Mesodermal cell (in vitro differentiated cells): ENCODE results near the gene LFNG.
A peak's percentile ranks its signal among the peaks of the same experiment; 100 is the strongest.

ENCODE experiments used
- H3K27ac ChIP-seq: 2 replicates; pipeline ENCODE4 v1.7.0; 2013; ENCODE audit warnings: mild to moderate bottlenecking, low read depth, low read length, moderate library complexity; ENCODE audit not compliant: severe bottlenecking
- H3K36me3 ChIP-seq: 2 replicates; pipeline ENCODE4 v1.7.1; 2013; ENCODE audit warnings: mild to moderate bottlenecking, low read length, moderate library complexity; ENCODE audit not compliant: control insufficient read depth, insufficient read depth
- H3K4me1 ChIP-seq: one replicate; pipeline ENCODE4 v1.7.1; 2013; ENCODE audit warnings: mild to moderate bottlenecking, low read length; ENCODE audit not compliant: insufficient read depth, control insufficient read depth, poor library complexity, severe bottlenecking
- H3K4me3 ChIP-seq: 2 replicates; pipeline ENCODE4 v1.7.0; 2013; ENCODE audit warnings: low read length, control low read depth, mild to moderate bottlenecking; ENCODE audit not compliant: insufficient read depth, poor library complexity, severe bottlenecking; ENCODE audit errors: extremely low read depth
- H3K9me3 ChIP-seq: 2 replicates; pipeline ENCODE4 v1.7.1; 2013; ENCODE audit warnings: mild to moderate bottlenecking, low read length, moderate library complexity; ENCODE audit not compliant: control insufficient read depth
- WGBS, 2 experiments: methylation state at CpG; one replicate each; pipeline ENCODE4 v1.1.5; 2013; ENCODE audit warnings: missing lambda C conversion rate in 2 of 2; ENCODE audit not compliant: insufficient coverage in 2 of 2; 5-methylcytosine and 5-hydroxymethylcytosine counted together

Gene LFNG

DNA sequence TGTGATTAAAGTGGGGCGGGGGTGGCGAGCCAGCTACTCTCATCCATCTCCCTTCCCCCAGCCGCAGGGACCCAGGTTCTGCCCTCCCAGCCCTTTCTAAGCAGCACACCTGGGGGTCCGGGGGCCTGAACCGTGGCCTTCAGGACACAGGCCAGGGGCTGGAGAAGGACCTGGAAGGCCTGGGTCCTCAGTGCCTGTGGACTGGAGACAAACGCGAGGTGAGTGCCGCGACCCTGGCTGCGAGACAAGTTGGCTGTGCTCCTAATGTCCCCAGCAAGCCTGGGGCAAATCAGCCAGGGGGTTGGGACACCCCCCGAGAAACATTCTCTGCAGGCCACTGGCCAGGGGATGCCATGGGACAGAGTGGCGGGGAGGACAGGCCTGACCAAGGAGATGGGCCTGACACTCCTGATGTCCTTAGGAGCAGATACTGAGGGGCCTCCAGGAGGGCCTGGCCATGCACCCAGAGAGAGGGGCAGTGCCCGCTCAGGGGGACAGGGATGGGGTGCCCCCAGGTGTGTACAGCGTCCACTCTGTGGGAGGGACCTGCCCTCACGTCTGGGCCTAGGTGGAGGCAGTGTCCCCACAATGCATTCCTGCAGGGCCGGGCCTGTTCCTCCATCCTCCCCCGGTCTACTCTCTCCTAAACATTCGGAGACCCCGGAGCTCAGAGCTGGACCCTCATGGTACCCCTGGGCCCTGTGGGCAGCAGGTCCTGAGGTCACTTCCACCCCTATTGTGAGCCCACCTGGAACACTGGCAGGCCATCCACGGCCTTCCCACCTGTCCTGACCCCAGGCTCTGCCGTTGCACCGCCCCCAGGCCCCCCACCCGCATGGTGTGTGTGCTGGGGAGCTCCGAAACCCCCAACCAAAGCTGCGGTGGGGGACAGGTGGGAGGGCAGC is 22.7 kb downstream of the LFNG start:
- Histone ChIP-seq H3K9me3 (no peaks in the 10 kb centered on the region), H3K27ac (no peak overlapping the region), H3K4me3 (no peak overlapping the region), H3K4me1 (no peaks in the 10 kb centered on the region), H3K36me3 (peaks cover 65% of the 10 kb centered on the region)
- 94 to 95% methylated on average over 18 to 19 of the region's 25 CpGs for WGBS, 2 experiments

DNA sequence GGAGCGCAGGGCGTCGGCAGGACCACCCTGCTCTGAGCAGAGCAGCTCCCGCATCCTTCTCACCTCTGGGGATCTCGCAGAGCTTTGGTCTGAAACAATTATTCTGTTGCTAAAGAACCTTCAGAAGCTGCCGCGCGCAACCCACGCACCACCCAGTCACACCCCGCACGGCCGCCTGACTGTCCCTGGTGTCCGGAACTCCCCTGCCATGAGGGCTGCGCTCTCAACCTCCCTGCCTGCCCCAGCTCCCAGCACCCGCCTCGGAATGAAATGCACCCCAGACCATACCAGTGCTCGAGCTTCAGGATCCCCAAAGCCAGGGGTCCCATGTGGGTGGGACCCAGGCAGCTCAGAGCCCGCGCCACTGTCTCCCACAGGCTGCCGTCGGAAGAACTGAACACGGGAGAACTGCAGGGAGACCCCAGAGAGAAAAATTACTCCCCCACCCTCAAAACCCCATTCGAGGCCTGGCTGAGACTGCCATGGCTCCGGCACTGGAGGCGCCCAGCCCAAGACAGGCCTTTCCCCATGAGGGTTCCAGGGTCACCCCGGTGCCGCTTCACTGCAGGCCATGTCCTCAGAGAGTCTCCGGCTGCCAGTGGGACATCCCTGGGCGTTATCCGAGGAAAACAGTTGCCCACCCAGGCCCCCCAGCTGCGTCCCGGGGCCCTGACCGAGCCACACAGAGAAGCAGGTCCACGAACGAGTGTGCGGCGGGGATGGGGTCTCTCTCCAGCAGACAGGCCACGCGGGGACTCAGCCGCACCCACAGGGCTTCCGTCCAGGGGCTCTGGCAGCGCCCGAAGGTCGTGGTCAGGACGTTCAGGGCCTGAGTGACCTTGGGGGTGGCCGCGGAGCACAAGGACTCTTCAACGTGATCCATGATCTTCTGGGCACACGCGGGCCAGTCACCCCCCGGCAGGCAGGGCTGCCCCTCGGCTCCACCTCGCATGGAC is 23.6 kb downstream of the LFNG start:
- peaks cover 69% of the 10 kb centered on the region for H3K36me3 ChIP-seq
- H3K27ac ChIP-seq, result no peak overlapping the region
- no peaks in the 10 kb centered on the region for H3K9me3 ChIP-seq
- H3K4me1 ChIP-seq, result no peaks in the 10 kb centered on the region
- no peak overlapping the region for H3K4me3 ChIP-seq
- 95 to 97% methylated on average over 48 to 49 of the region's 53 CpGs for WGBS, 2 experiments

DNA sequence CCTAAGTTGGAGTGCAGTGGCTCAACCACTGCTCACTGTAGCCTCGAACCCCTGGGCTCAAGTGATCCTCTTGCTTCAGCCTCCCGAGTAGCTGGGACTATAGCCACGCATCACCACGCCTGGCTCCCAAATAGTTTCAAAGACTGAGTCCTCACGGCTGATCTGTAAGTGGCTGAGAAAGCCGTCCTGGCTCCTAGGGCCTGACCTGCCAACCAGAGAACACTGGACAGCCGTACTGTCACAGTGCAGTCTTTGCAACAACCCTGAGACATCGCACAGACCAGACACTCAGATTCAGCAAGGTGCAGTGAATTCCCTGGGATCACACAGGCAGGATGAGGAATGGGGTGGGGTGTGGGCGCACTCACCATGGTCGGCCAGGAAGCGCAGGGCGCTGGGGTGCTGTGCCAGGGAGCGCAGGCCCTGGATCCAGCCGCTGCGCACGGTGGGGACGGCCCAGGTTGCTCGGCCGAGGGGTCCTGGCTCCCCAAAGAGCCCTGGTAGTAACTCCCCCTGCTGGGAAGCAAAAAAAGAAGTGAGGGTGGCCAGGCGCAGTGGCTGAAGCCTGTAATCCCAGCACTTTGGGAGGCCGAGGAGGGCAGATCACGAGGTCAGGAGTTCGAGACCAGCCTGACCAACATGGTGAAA is 25.1 kb downstream of the LFNG start:
- 97% methylated on average over 18 to 20 of the region's 23 CpGs for WGBS, 2 experiments
- Histone ChIP-seq H3K4me3 (no peak overlapping the region), H3K27ac (no peak overlapping the region), H3K9me3 (no peaks in the 10 kb centered on the region), H3K4me1 (no peaks in the 10 kb centered on the region), H3K36me3 (peaks cover 63% of the 10 kb centered on the region)

DNA sequence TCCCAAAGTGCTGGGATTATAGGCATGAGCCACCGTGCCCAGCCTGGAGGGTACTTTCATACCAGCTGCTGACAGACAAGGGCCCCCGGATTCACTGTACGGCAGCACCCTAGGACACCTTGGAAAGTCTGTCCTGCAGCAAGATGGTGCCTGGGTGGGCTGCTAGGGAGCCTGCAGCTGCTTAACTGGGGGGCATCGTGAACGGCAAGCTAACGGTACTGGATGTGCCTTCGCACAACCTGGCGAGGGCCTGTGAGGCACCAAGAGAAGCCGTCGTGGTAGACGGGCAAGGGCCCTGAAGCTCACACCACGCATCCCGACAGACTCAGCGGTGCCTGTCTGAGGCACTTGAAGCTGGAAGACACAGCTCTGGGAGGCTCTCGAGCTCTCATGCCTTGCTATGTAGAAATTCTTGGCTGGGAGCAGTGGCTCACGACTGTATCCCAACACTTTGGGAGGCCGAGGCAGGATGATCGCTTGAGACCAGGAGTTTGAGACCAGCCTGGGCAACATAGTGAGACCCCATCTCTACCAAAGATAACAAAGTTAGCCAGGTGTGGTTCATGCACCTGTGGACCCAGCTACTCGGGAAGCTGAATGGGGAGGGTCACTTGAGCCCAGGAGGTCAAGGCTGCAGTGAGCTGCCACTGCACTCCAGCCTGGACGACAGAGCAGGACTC is 26.3 kb downstream of the LFNG start:
- H3K9me3 ChIP-seq, result no peaks in the 10 kb centered on the region
- H3K4me1 ChIP-seq, result no peaks in the 10 kb centered on the region
- WGBS, 2 experiments, result 96 to 97% methylated on average over 19 of the region's 20 CpGs
- H3K4me3 ChIP-seq, result no peak overlapping the region
- H3K27ac ChIP-seq, result no peak overlapping the region
- peaks cover 57% of the 10 kb centered on the region for H3K36me3 ChIP-seq

DNA sequence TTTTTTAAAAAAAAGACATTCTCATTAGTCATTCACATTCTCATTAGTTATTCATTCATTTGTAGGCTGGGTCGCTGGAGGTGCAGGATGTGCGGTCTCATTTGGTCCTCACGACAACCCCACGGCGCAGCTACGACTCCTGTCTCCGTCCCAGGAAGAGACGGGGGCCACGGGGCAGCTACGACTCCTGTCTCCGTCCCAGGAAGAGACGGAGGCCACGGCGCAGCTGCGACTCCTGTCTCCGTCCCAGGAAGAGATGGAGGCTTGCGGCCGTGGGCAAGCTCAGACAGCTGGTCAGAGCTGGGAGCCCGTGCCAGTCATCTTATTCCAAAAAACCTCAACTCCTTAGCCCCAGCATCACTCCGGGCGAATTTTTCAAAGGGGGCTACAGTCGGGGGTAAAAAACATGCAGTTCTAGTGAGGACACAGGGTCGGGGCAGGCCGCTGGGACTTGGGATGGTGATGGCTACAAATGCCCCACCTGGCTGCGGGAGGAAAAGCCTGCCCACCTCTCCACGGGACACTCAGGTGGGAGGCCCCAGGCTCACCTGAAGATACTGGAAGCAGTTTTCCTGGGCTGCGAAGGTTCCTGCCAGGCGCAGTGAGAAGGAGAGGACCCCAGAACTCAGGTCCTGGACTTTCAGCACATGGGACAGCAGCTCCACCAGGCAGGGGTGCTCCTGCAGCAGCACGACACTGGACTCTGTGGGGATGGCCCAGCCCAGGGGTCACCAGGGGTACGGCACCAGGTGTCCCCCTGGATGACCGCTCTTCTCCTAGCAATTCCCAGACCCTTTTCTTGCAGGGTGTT is 27.4 kb downstream of the LFNG start:
- Histone ChIP-seq H3K36me3 (peaks cover 56% of the 10 kb centered on the region), H3K4me3 (no peak overlapping the region), H3K27ac (no peak overlapping the region), H3K4me1 (no peaks in the 10 kb centered on the region), H3K9me3 (no peaks in the 10 kb centered on the region)
- WGBS, 2 experiments, result 89 to 92% methylated on average over 25 to 29 of the region's 31 CpGs

DNA sequence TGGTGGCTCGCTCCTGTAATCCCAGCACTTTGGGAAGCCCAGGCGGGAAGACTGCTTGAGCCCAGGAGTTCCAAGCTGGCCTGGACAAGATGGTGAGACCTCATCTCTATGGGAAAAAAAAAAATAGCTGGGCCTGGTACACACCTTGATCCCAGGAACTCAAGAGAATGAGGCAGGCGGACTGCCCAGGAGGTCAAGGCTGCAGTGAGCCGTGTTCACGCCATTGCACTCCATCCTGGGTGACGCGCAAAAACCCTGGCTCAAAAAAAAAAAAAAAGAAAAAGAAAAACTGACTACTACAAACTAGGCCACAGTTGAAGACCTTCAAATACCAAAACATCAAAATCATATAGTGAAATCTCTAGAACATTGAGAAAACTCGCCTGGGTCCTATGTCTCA is 31.8 kb downstream of the LFNG start:
- Histone ChIP-seq H3K36me3 (peaks cover 38% of the 10 kb centered on the region), H3K9me3 (peaks cover 3% of the 10 kb centered on the region), H3K27ac (no peak overlapping the region), H3K4me3 (no peak overlapping the region), H3K4me1 (peaks cover 8% of the 10 kb centered on the region)
- WGBS, 2 experiments, result 85 to 100% methylated on average over 3 to 8 of the region's 8 CpGs

DNA sequence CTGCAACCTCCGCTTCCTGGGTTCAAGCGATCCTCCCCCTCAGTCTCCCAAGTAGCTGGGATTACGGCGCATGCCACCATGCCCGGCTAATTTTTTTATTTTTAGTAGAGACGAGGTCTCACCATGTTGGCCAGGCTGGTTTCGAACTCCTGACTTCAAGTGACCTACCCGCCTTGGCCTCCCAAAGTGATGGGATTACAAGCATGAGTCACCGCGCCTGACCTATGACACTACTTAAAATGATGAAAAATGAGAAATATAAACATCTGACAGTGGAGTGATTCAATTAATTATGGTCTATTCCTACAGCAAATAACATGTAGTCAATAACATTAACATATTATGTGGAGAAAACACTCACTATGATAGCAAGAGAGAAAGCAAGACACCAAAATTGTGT is 33.5 kb downstream of the LFNG start:
- no peak overlapping the region for H3K27ac ChIP-seq
- 93 to 98% methylated on average over 8 of the region's 10 CpGs for WGBS, 2 experiments
- H3K4me3 ChIP-seq, result no peak overlapping the region
- peaks cover 4% of the 10 kb centered on the region for H3K9me3 ChIP-seq
- peaks cover 24% of the 10 kb centered on the region for H3K36me3 ChIP-seq
- H3K4me1 ChIP-seq, result peaks cover 11% of the 10 kb centered on the region

DNA sequence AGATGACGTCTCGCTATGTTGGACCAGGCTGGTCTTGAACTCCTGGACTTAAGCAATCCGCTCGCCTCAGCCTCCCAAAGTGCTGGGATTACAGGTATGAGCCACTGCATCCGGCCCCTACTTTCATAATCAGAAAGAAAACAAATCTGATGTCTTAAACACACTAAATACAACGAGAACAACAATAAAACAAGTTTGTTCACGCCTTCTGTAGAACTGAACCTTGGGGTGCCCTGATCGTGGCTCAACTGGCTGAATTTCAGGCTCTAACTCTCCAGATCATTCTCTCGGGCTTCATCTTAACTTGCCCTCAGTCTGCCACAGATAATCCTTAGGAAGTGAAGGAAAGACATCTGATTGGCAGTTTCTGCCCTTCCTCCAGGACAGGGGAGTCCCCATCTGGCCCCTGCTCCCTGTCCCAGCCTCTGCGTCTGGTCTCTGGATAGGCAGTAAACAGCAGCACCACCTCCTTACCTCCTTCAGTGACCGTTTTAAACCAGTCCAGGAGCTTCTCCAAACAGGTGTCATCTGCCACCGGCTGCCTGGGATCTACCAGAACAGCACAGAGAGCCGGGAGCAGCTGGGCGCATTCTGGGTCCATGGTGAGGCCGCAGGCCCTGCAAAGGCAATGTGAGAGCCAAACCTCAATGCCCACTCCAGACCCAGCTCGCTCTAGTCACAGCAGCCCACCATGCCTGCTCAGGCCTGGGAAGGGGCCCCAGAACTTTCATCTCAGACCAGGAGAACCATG is 34.4 kb downstream of the LFNG start:
- Histone ChIP-seq H3K27ac (no peak overlapping the region), H3K4me1 (peaks cover 15% of the 10 kb centered on the region), H3K4me3 (peak overlapping the region; percentile 73), H3K36me3 (peaks cover 20% of the 10 kb centered on the region), H3K9me3 (peaks cover 4% of the 10 kb centered on the region)
- 86 to 88% methylated on average over 13 to 15 of the region's 16 CpGs for WGBS, 2 experiments

DNA sequence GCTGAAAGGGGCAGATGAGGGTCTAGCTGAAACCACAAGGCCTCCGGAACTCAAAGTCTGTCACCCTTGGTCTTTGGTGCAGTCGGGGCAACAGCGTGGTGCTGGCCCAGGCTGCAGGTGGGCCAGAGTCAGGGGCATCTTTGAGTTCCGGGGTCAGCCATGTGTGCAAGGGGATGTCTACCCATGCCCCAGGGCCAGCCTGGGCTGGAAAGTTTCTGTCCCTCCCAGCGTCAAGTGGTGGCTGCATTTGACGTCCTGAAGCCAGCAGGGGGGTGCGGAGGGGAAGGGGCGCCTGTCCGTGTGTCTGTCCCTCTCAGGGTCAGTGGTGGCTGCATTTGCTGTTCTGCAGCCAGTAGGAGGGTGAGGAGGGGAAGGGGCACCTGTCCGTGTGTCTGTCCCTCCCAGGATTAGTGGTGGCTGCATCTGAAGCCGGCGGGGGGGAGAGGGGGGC is 35.1 kb downstream of the LFNG start:
- 22 to 29% methylated on average over 8 to 11 of the region's 12 CpGs for WGBS, 2 experiments
- Histone ChIP-seq H3K27ac (no peak overlapping the region), H3K4me3 (peak overlapping the region; percentile 73)

More for the DNA sequence above, 35.1 kb downstream of the LFNG start:
- Histone ChIP-seq H3K4me1 (peaks cover 15% of the 10 kb centered on the region), H3K9me3 (peaks cover 4% of the 10 kb centered on the region), H3K36me3 (peaks cover 17% of the 10 kb centered on the region)
